ENCODE results near the gene PRPF40A. TPM values are rescaled to one million over a fixed set of nuclear protein-coding genes. Genes with fewer than 3 reads are reported as not detected.
A peak's percentile ranks its signal among the peaks of the same experiment; 100 is the strongest.

The PRPF40A gene
- total and polyA plus RNA-seq, 10 of the 15 experiments (the other 5 are each of a cell fraction or from before 2014, with no cell fraction given) = 97.8 to 197 (median 144) TPM

- TF ChIP-seq ZBTB33 (IDR thresholded peaks at IDR 0.05) (no peak), HDAC2 (IDR thresholded peaks at IDR 0.05) (no peak), MEF2A (IDR thresholded peaks at IDR 0.05; ENCODE audit: insufficient read depth, low read depth, low read length) (no peak), NR2C1 (IDR thresholded peaks at IDR 0.05) (no peak), NFXL1 (IDR thresholded peaks at IDR 0.05; ENCODE audit: borderline replicate concordance) (no peak)
Measured at GRCh38 chr2:152716805-152717227, 445 bp downstream of the PRPF40A start (continued).

GRCh38 chr2:152715854-152716428, 1.3 kb downstream of the PRPF40A start:
- RAD21 ChIA-PET (ENCODE audit: unreplicated experiment) = interaction anchor here (1.0 to 2.0 kb wide), 7 partner anchors 8 to 540 kb away, joined by 3 to 7 read pairs (median 3); no protein-coding TSS in a partner anchor

More at GRCh38 chr2:152715854-152716428, 1.3 kb downstream of the PRPF40A start:
- H3K4me3 ChIP-seq = peak overlapping the region; percentile 81
- peaks cover 79% of the 10 kb centered on the region for H3K79me2 ChIP-seq (ENCODE audit: control insufficient read depth, insufficient read depth, low read length)
- H3K36me3 ChIP-seq (ENCODE audit: control insufficient read depth in 2 of 2, insufficient read depth in 2 of 2, low read length in 1 of 2) = peaks cover 0 to 20% of the 10 kb centered on the region in 2 experiments; a peak in 2 of 4 replicates
- SMC1A ChIA-PET (ENCODE audit: uncharacterized antibody, unreplicated experiment) = interaction anchor here (0.7 to 3.4 kb wide), 9 partner anchors 11 to 549 kb away, joined by 3 to 22 read pairs (median 3); no protein-coding TSS in a partner anchor
- ATAC-seq = no peak
- no peak for FAIRE-seq
- peak overlapping the region; percentile 98 for H3K9ac ChIP-seq (ENCODE audit: control insufficient read depth, insufficient read depth, low read length)
- no peaks in the 10 kb centered on the region for H3K4me1 ChIP-seq (ENCODE audit: control insufficient read depth, insufficient read depth, low read length)
- no TSS peak for BruUV-seq (replicated peaks)
- H3K9me3 ChIP-seq (replicated peaks; ENCODE audit: control insufficient read depth, insufficient read depth, low read length) = no peaks in the 10 kb centered on the region
- POLR2A ChIA-PET = interaction anchor here (0.6 to 2.9 kb wide), 4 partner anchors 11 to 49 kb away, joined by 3 to 20 read pairs (median 8); no protein-coding TSS in a partner anchor
- WGBS (ENCODE audit: insufficient coverage, insufficient replicate concordance, low lambda C conversion rate, missing lambda C conversion rate) = 7% methylated on average over 8 of the region's 8 CpGs
- in situ Hi-C loops (cut with MboI) (loop anchor here (25.0 kb wide), 1 partner anchor 1429 kb away; the partner anchor contains the start of gene NMI), intact Hi-C loops (cut with micrococcal nuclease; ENCODE audit: unreplicated experiment) (loop anchor here (5.0 to 10.0 kb wide), 2 partner anchors 539 to 1431 kb away; partner anchors contain the start of genes NMI and STAM2)
- no peaks in the 10 kb centered on the region for H4K20me1 ChIP-seq (ENCODE audit: control insufficient read depth, insufficient read depth)
- peak overlapping the region; percentile 77 for H3K4me2 ChIP-seq (ENCODE audit: control insufficient read depth, insufficient read depth)
- CTCF ChIA-PET = interaction anchor here (0.6 to 5.7 kb wide), 16 partner anchors 10 to 1786 kb away, joined by 3 to 58 read pairs (median 4); no protein-coding TSS in a partner anchor
- DNase-seq (ENCODE audit: low read depth, low spot score) = no peak
- H2AFZ ChIP-seq (ENCODE audit: control insufficient read depth, low read depth, low read length) = no peak overlapping the region
- H3K27ac ChIP-seq (ENCODE audit: control insufficient read depth, insufficient read depth) = peak overlapping the region; percentile 95; the same call in 1 of the 2 replicates
- no peaks in the 10 kb centered on the region for H3K27me3 ChIP-seq (replicated peaks in 1 of 2; ENCODE audit: control insufficient read depth in 2 of 2, insufficient read depth in 2 of 2, low read length in 1 of 2)
- TF ChIP-seq ATF2 (IDR thresholded peaks at IDR 0.05; ENCODE audit: low read length) (0 out of 2 replicates have a peak, but pooled peaks have one; percentile 9), ZNF207 (IDR thresholded peaks at IDR 0.05; ENCODE audit: borderline replicate concordance) (no peak), JUNB (IDR thresholded peaks at IDR 0.05) (no peak), RUNX3 (IDR thresholded peaks at IDR 0.05; ENCODE audit: low read length) (peak; percentile 21; the same call in 1 of the 2 replicates), MXI1 (IDR thresholded peaks at IDR 0.05; ENCODE audit: low read depth, low read length) (peak; percentile 33; the same call in 1 of the 2 replicates), CTCF (IDR thresholded peaks at IDR 0.05 in 2 of 3, conservative IDR thresholded peaks at IDR 0.05 in 1 of 3; ENCODE audit: control insufficient read depth in 2 of 3, extremely low read depth in 1 of 3, insufficient read depth in 1 of 3, low read depth in 3 of 3, low read length in 3 of 3) (peak; percentile 46 to 79 (median 73)), IKZF2 (IDR thresholded peaks at IDR 0.05) (peak; percentile 9 to 22; a peak in 1 of 4 replicates)

Measured in GM12878 (cell line).